ENCODE data around the gene ARID5B. TPM values are rescaled to one million over a fixed set of nuclear protein-coding genes. Genes with fewer than 3 reads are reported as not detected.

ARID5B gene
- total RNA-seq, 2 experiments from 2014 or later: 34.8 to 35.9 TPM

GRCh38 chr10:61903928-61904344 is 2.4 kb downstream of the ARID5B start:
- DNase-seq (no peak), ATAC-seq (no peak)
- Mint-ChIP-seq H3K4me3 (peak overlapping the region; percentile 98), H3K36me3 (peaks cover 17% of the 10 kb centered on the region), H3K9me3 (ENCODE audit: low read depth) (peaks cover 2% of the 10 kb centered on the region), H3K27ac (peak overlapping the region; percentile 97), H3K4me1 (peaks cover 33% of the 10 kb centered on the region), H3K27me3 (no peaks in the 10 kb centered on the region)
- CTCF ChIA-PET: interaction anchor here (0.9 to 3.8 kb wide), 15 partner anchors 9 to 341 kb away, joined by 3 to 17 read pairs (median 4); no protein-coding TSS in a partner anchor

- H3K9me3 Mint-ChIP-seq (ENCODE audit: low read depth): peaks cover 2% of the 10 kb centered on the region
- H3K4me3 Mint-ChIP-seq: peak overlapping the region; percentile 98
- H3K4me1 Mint-ChIP-seq: peaks cover 33% of the 10 kb centered on the region
- H3K36me3 Mint-ChIP-seq: peaks cover 24% of the 10 kb centered on the region
- DNase-seq: peak; percentile 60
- H3K27ac Mint-ChIP-seq: peak overlapping the region; percentile 97
- CTCF ChIA-PET: interaction anchor here (1.0 to 3.8 kb wide), 7 partner anchors 29 to 475 kb away, joined by 3 to 16 read pairs (median 3); no protein-coding TSS in a partner anchor
- ATAC-seq: no peak
- no peaks in the 10 kb centered on the region for H3K27me3 Mint-ChIP-seq
Observed at GRCh38 chr10:61904733-61905725, 3.5 kb downstream of the ARID5B start.

- CTCF ChIA-PET: interaction anchor here (0.5 to 1.9 kb wide), 9 partner anchors 9 to 474 kb away, joined by 3 to 7 read pairs (median 3); no protein-coding TSS in a partner anchor
- Mint-ChIP-seq H3K9me3 (ENCODE audit: low read depth) (peaks cover 2% of the 10 kb centered on the region), H3K4me1 (peaks cover 36% of the 10 kb centered on the region), H3K36me3 (peaks cover 32% of the 10 kb centered on the region), H3K27me3 (no peaks in the 10 kb centered on the region), H3K27ac (no peak overlapping the region), H3K4me3 (no peak overlapping the region)
- ATAC-seq (no peak), DNase-seq (no peak)
Observed at GRCh38 chr10:61905837-61906561, 4.5 kb downstream of the ARID5B start.

GRCh38 chr10:61906562-61906901 is 5.0 kb downstream of the ARID5B start:
- no peak for ATAC-seq
- H3K4me1 Mint-ChIP-seq: peaks cover 36% of the 10 kb centered on the region
- H3K4me3 Mint-ChIP-seq: no peak overlapping the region
- H3K9me3 Mint-ChIP-seq (ENCODE audit: low read depth): peaks cover 2% of the 10 kb centered on the region
- H3K36me3 Mint-ChIP-seq: peaks cover 34% of the 10 kb centered on the region
- no peak overlapping the region for H3K27ac Mint-ChIP-seq
- CTCF ChIA-PET: interaction anchor here (0.5 to 1.9 kb wide), 8 partner anchors 9 to 474 kb away, joined by 3 to 7 read pairs (median 4); no protein-coding TSS in a partner anchor
- no peaks in the 10 kb centered on the region for H3K27me3 Mint-ChIP-seq
- DNase-seq: no peak

GRCh38 chr10:61907011-61907410 is 5.5 kb downstream of the ARID5B start:
- CTCF ChIA-PET: interaction anchor here (1.3 to 1.9 kb wide), 3 partner anchors 10 to 131 kb away, joined by 4 to 7 read pairs (median 5); no protein-coding TSS in a partner anchor
- DNase-seq (no peak), ATAC-seq (no peak)
- H3K4me3 Mint-ChIP-seq: no peak overlapping the region
- no peaks in the 10 kb centered on the region for H3K27me3 Mint-ChIP-seq
- H3K9me3 Mint-ChIP-seq (ENCODE audit: low read depth): peaks cover 2% of the 10 kb centered on the region
- H3K27ac Mint-ChIP-seq: no peak overlapping the region
- peaks cover 39% of the 10 kb centered on the region for H3K4me1 Mint-ChIP-seq
- H3K36me3 Mint-ChIP-seq: peaks cover 36% of the 10 kb centered on the region

GRCh38 chr10:61907587-61907986 is 6.1 kb downstream of the ARID5B start:
- CTCF ChIA-PET: interaction anchor here (1.6 to 1.9 kb wide), 2 partner anchors 116 to 131 kb away, joined by 5 to 7 read pairs; no protein-coding TSS in a partner anchor
- H3K36me3 Mint-ChIP-seq: peaks cover 34% of the 10 kb centered on the region
- no peak for ATAC-seq

GRCh38 chr10:61910226-61910805 is 8.8 kb downstream of the ARID5B start:
- H3K27me3 Mint-ChIP-seq: no peaks in the 10 kb centered on the region
- CTCF ChIA-PET: interaction anchor here (1.1 kb wide), 1 partner anchor 24 kb away, joined by 3 read pairs; no protein-coding TSS in a partner anchor
- H3K4me1 Mint-ChIP-seq: peaks cover 28% of the 10 kb centered on the region
- H3K9me3 Mint-ChIP-seq (ENCODE audit: low read depth): peaks cover 4% of the 10 kb centered on the region
- H3K36me3 Mint-ChIP-seq: peaks cover 55% of the 10 kb centered on the region
- H3K27ac Mint-ChIP-seq: no peak overlapping the region
- DNase-seq: no peak
- no peak overlapping the region for H3K4me3 Mint-ChIP-seq
- ATAC-seq: no peak

More at GRCh38 chr10:61907587-61907986, 6.1 kb downstream of the ARID5B start:
- H3K27me3 Mint-ChIP-seq: no peaks in the 10 kb centered on the region
- H3K4me3 Mint-ChIP-seq: no peak overlapping the region
- no peak for DNase-seq
- peaks cover 2% of the 10 kb centered on the region for H3K9me3 Mint-ChIP-seq (ENCODE audit: low read depth)
- H3K4me1 Mint-ChIP-seq: peaks cover 39% of the 10 kb centered on the region
- H3K27ac Mint-ChIP-seq: no peak overlapping the region

- CTCF ChIA-PET: no interaction called here
- no peak overlapping the region for H3K4me3 Mint-ChIP-seq
- peaks cover 23% of the 10 kb centered on the region for H3K4me1 Mint-ChIP-seq
- no peaks in the 10 kb centered on the region for H3K27me3 Mint-ChIP-seq
- ATAC-seq (no peak), DNase-seq (no peak)
- H3K36me3 Mint-ChIP-seq: peaks cover 58% of the 10 kb centered on the region
- H3K27ac Mint-ChIP-seq: no peak overlapping the region
- H3K9me3 Mint-ChIP-seq (ENCODE audit: low read depth): peaks cover 6% of the 10 kb centered on the region
Observed at GRCh38 chr10:61910894-61911293, 9.4 kb downstream of the ARID5B start.

- peaks cover 59% of the 10 kb centered on the region for H3K36me3 Mint-ChIP-seq
- H3K4me1 Mint-ChIP-seq: peaks cover 19% of the 10 kb centered on the region
- no peak overlapping the region for H3K4me3 Mint-ChIP-seq
- CTCF ChIA-PET: interaction anchor here (1.5 kb wide), 1 partner anchor 80 kb away, joined by 3 read pairs; no protein-coding TSS in a partner anchor
- no peaks in the 10 kb centered on the region for H3K27me3 Mint-ChIP-seq
- H3K9me3 Mint-ChIP-seq (ENCODE audit: low read depth): peaks cover 6% of the 10 kb centered on the region
- ATAC-seq (no peak), DNase-seq (no peak)
- H3K27ac Mint-ChIP-seq: no peak overlapping the region
Observed at GRCh38 chr10:61911425-61911824, 9.9 kb downstream of the ARID5B start.

GRCh38 chr10:61912981-61913380 is 11.5 kb downstream of the ARID5B start:
- Mint-ChIP-seq H3K27me3 (no peaks in the 10 kb centered on the region), H3K4me3 (no peak overlapping the region), H3K4me1 (peaks cover 26% of the 10 kb centered on the region), H3K9me3 (ENCODE audit: low read depth) (peaks cover 10% of the 10 kb centered on the region), H3K27ac (no peak overlapping the region), H3K36me3 (peaks cover 74% of the 10 kb centered on the region)
- CTCF ChIA-PET: interaction anchor here (0.9 to 1.5 kb wide), 2 partner anchors 10 to 78 kb away, joined by 3 to 4 read pairs; no protein-coding TSS in a partner anchor
- DNase-seq (no peak), ATAC-seq (no peak)

GRCh38 chr10:61918140-61918539 is 16.6 kb downstream of the ARID5B start:
- peaks cover 17% of the 10 kb centered on the region for H3K4me1 Mint-ChIP-seq
- H3K9me3 Mint-ChIP-seq (ENCODE audit: low read depth): peaks cover 10% of the 10 kb centered on the region
- no peak overlapping the region for H3K27ac Mint-ChIP-seq
- ATAC-seq (no peak), DNase-seq (no peak)
- no peak overlapping the region for H3K4me3 Mint-ChIP-seq
- CTCF ChIA-PET: no interaction called here
- no peaks in the 10 kb centered on the region for H3K27me3 Mint-ChIP-seq
- peaks cover 73% of the 10 kb centered on the region for H3K36me3 Mint-ChIP-seq

- Mint-ChIP-seq H3K4me1 (peaks cover 15% of the 10 kb centered on the region), H3K27me3 (no peaks in the 10 kb centered on the region), H3K36me3 (peaks cover 70% of the 10 kb centered on the region), H3K9me3 (ENCODE audit: low read depth) (peaks cover 10% of the 10 kb centered on the region), H3K27ac (no peak overlapping the region), H3K4me3 (no peak overlapping the region)
- CTCF ChIA-PET: no interaction called here
- DNase-seq (no peak), ATAC-seq (no peak)
Observed at GRCh38 chr10:61918989-61919388, 17.5 kb downstream of the ARID5B start.

Data from activated CD8-positive, alpha-beta memory T cell treated with anti-CD3 and anti-CD28 coated beads, Interleukin-2, amount 10 ng/mL, durations not matched to agents 7 days and 5 days (primary cell).